HG03571 (cell line): Measurements from ENCODE around the gene KIAA0930.

Experiments
- ATAC-seq: cut with Tn5 transposase; IDR thresholded peaks from one replicate; pipeline ENCODE4 v1.9.1; 2021; ENCODE audit not compliant: unreplicated experiment

Gene KIAA0930

DNA sequence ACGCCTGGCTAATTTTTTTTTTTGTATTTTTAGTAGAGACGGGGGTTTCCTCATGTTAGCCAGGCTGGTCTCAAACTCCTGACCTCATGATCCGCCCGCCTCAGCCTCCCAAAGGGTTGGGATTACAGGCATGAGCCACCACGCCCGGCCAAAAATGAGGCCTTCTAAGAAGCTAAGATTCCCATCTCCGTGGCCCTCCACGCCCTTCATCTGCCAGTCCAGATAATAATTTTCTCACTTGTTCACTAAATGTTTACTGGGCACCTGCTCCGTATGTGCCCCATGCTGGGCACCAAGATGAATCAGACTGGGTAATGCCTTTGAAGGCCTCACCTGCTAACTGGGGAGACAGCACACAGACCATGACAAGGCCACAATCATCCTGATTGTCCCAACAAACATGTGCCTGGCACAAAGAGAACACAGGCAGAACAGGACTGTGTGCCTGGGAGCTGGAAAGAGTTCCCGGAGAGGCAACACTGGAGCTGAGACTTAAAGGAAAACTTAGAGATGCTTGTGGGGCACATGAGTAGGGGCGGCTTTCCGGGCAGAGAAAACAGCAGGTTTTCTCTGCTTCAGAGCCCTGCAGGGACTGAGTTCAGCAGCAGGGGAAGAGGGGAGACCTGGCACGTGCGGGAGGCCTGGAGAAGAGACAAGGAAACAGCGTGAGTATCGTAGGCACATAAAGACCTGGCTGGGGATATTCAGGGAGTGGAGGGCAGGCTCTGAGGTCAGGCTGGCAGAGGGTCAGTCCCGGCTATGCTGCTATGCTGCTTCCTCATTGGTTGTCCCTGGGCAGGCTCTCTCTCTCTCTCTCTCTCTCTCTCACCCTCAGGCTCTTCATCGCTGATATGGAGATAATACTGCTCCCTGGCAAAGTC, 2.4 kb downstream of the KIAA0930 start:
- no peak for ATAC-seq

DNA sequence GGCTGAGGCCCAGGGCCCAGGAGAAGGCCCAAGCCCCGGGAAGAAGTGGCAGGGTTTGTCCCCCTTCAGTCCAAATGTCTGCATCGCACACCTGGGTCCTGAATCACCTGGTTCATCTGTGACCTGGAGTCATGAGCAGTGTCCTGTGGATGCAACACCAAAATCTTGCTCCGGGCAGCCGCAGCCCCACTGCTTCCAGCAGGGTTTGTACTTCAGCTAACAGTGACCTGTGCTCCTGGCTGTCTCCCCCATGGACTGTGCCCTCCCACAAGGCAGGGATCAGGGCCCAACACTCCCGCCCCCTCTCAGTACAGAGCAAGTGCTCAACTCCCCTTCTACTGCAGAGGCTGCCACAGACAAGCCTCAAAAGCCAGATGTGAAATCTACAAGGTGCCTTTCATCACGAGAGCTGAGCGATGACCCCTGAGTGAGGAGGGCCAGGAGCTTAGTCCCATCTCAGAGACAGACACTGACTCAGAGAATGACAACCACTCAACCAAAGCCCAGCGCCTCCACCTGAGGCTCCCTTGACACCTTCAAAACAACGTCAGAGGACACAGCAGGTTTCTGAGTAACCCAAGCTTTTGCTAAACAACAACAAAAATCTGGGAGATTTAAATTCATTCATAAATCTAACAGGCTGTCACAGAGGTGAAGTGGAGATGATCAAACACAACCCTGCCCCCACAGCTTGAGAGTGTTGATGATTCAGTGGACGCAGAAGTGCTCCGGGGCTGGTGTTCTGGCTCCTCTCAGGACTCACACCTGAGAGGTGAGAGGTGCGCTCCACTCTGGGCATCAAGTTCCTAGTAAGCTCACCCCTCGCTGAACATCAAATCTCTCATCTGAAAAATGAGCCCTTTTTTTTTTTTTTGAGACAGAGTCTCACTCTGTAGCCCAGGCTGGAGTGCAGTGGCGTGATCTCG, 3.4 kb downstream of the KIAA0930 start:
- no peak for ATAC-seq

DNA sequence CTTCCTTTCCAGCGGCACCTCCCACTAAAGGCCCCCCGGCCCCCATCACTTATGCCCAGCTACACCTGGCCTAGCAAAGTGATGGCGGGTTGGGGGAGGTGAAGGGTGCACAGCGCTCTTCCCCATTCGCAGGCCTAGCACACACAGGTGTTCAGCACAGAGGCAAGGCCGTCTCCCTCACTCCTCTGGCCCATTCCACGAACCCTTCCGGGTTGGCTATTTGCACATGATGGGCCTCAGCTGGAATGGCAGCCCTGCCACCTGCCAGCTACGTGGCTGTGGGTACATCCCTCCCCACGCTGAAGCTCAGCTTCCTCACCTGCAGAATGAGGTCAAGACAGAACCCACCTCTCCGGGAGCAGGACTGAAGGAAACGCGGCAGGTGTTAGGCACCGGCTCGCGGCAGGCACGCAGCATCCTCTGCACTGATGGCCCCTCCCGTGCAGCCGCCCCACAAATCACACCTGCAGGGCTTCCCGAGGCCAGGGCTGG, 4.8 kb downstream of the KIAA0930 start:
- ATAC-seq, result peak; percentile 19

DNA sequence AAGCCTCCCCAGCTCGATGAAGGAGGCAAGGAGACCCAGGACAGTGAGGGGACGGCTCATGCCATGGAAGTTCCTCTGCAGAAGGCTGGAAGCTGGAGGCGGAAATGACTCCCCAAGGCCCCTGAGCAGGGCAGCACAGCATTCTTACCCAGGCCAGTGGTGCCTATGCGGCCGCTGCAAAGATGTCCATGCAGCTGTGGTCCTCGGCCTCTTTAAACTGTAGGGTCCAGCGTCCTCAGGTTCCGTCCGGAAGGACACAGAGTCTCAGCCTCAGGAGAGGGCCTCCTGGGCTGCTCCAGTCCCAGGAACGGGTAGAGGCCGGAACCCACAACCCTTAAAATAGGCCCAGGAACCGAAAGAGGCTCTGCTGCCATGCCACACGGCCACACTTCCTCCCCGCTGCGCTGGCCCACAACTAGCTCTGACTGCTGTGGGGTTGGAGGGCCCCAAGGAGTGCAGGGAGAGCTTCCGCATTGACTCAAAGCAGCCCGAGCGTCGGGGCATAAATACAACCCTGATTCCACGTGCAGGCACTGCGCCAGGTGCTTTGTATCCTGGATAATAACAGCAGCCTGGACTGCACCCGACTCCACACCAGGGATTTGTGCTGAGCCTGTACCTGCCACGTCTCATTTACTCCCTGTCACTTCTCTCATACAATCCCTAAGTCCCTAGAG, 5.5 kb downstream of the KIAA0930 start:
- peak; percentile 70 for ATAC-seq

DNA sequence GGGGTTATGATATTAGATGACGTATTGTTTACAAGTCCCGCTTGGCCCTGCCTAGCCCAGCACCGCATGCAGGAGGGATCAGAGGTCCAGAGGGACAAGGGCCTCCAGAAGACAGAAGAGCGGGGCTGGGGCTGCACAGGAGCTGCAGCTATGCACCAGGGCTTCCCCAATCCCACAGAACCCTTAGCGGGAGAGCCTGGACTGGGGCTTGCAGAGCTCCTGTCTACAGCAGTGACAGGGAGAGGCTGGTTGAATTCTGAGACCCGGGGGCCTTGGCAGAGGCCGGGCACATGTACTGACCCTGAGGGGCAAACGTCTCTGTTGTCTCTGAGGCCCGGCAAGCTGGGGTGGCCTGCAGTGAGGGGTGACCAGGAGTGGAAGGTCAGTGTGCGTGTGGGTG, 6.9 kb downstream of the KIAA0930 start:
- ATAC-seq, result no peak

DNA sequence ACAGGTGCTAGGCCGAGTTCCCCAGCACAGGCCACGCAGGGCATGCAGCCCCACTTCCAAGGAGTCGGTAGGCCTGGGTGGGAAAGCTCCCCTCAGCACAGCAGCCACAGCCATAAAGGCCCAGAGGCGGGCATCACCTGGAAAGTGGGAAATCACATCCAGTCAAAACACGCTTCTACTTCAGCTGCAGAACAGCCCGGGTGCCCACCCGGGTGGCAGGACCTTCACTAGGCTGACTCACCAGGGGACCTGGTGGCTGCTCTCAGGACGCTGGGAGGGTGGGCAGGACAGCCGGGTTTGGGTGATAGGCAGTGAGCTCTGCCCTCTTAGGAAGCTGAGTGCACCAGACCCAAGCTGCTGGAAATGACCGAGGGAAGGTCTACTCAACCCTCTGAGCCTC, 7.3 kb downstream of the KIAA0930 start:
- ATAC-seq, result no peak

DNA sequence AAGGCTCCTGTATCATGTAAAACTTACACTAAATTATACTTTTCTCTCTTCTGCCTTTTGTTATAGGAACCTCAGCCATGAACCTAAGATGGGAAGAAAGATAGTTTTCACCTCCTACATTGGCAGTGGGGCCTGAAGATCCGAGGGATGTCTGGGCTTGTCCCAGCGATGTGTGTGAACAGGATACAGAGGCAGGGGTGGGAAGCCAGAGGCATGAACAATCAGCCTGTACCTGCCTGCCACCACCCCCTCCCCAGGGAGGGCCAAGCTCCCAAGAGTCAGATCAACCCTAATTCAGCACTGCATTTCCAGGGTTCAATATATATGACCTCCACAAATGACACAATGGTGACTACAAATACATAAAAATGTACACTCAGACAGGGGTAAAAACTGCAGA, 9.4 kb downstream of the KIAA0930 start:
- no peak for ATAC-seq

DNA sequence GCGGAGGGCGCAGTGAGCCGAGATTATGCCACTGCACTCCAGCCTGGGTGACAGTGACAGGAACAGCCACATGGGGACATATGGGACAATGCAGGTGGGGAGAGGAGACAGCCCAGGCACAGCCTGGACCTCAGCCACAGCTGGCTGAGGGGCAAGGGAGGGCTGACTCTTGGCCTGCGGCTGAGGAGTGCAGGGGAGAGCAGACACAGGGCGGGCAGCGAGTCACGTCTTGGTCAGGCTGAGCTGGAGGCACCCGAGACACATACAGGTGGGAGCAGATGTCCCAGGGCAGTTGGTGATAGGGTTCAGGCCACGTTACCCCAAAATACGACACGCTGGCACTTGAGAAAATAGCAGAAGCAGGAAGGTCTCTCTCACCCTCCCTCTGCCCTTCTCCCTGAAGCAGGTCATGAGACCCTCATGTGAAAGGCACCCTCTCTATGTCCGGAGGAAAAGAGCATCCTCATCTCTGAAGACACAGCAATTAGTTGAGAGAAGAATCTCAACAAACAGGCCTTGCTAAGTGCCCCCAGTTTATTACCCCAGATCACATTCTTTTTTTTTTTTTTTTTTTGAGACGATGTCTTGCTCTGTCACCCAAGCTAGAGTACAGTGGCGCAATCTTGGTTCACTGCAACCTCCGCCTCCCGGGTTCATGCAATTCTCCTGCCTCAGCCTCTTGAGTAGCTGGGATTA, 10.5 kb downstream of the KIAA0930 start:
- no peak for ATAC-seq

DNA sequence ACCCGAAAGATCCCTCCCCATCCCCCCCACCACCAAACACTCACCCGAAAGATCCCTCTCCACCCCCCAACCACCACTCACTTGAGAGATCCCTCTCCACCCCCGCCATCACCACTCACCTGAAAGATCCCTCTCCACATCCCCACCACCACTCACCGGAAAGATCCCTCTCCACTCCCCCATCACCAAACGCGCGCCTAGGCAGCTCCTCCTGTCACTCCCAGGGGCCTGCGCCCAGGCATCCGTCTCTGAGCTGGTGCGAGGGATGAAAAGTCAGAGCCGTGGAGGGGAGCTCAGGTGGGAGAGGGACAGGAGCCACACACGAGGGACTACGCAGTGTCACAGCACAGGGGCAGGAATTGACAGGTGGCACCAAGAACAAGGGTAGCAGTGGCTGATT, 11.5 kb downstream of the KIAA0930 start:
- ATAC-seq, result no peak

DNA sequence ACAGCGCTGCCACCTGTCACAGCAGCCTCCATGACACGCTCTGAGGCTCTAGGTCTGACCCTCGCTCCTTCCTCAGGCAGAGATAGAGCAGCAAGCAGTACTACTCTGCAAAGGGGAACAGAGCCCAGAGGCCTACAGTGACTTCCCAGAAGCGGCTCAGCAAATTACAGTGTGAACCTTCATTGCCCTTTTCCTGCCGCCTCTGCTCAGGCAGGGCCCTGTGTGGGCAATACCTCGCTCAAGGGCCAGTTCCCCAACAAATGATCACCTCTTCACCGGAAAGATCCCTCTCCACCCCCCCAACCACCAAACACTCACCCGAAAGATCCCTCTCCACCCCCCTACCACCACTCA, 12.3 kb downstream of the KIAA0930 start:
- no peak for ATAC-seq

DNA sequence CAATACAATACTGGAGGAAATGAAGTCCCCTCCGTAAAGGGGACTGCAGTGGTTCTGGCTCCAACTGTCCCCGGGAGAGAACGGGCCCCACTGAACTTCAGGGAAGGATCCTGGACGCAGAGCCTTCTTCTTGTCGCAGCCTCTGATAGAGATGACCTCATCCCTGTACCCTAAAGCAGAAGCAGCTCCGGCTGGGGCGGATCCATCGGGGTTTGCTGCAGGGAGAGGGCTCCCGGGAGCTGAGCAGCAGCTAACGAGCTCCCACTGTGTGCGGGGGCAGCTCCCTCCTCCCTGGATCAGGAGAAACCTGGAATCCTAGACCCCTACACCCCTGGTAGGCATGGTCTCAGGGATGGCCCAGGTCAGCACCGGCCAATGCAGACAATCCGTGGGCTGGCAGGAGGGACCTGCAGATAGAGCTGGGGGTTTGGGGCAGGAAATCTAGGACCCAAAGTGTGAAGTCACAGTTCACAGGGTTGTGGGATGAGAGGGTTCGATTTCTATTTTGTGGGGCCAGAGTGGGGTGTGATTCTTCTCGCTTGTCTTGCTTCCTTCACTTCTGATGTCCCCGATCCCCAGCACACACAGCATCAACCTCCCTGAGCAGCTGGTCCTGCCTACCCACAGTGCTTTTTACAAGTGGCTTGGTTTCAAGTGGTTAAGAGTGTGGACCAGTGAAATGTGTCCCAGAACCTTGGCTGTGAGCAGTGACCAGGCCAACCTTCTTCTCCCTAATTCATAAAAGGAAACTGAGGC, 12.9 kb downstream of the KIAA0930 start:
- ATAC-seq, result no peak

DNA sequence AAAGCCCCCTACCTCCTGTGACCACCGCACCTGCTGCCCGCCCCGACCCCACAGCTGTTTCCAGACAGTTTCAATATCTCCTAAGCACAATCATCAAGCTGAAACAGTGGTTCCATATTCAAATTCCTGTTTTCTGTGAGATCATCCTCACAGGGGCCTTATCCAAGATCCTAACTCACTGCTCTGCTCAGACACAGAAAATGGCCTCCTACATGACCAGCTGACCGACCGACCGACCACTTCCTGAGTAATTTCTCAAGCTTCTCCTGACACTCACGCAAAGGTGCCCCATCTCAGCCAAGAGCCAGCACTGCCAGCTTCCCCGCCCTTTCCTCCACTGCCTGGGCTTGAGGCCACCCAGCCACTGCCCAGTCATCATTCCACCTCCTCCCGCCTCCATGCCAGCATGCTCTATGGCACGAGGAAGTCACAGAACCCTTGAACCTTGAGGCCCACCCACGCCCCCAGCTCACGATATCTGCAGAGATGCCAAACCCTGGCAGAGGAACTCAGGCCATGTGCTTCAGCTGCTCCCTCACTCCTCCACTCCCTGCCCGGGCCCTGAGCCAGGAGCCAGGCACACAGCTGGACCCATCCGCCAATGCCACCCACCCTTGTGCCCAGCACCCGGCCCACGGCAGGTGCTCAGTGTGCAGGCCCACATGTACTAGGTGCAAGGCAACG, 14.0 kb downstream of the KIAA0930 start:
- no peak for ATAC-seq

DNA sequence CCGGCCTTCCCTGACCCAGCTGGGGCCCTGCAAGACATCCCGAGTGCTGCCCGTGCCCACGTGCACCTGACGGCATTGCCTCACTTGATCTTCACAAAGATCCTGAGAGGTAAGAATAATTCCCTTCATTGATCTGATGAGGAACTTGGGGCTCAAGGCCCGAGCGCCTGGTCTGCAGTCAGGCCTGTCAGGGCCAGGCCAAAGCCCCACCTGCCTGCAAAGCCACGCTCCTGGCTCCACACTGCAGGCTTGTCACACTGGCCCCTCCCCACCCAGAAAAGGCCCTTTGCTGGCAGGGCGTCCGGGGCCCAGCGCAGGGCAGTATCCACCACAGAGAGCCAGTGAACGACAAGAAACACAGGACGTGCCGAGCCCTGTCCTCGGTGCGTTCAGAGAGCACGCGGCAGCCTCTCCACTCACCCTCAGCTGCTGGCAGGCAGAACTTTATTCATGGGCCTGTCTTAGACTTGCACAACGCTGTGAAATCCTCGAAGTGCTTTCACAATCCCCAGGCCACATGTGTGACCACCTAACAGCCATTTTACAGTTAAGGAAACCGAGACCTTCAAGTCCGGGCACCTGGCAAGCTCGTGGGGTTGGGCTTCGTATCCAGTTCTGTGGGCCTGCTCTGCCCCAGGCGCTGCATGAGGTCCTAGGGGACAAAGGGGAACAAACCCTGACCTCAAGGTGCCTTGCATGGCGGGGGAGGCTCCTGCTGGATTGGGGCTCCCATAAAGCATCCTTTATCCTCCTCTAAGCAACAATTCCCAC, 14.8 kb downstream of the KIAA0930 start:
- no peak for ATAC-seq

DNA sequence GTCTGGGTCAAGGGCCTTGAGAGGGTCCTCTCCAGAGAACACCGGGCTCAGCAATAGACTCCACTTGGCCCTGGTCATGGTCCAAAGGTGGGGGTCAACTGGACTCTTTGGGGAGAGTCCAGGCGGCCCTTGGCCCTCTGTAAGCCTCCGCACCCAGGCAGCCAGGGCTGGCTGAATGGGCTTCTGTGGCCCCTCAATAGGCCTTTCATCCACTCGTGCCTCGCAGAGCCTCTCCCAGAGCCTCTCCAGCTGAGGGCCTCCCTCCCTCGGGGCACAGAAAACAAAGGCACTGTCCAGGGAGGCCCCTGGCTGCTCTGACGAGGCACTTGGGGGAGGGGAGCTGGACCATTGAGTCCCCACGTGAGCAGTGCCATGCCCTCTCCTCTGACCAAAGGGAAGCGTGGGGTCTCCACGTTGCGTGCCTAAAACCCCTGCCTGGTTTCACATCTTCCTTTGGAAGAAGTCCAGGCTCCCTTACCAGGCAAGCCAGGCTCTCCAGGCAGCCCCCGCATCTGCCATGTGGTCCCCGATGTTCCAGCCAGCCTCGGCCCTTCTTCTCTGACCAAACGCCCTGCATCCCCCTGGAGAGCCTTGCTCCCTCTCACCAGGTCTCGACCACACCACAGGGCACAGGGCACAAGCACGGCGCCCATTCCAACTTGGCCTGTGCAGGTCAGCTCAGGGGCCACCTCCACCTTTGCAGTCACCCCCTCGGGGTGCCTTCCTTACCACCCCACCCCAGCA, 15.5 kb downstream of the KIAA0930 start:
- no peak for ATAC-seq

DNA sequence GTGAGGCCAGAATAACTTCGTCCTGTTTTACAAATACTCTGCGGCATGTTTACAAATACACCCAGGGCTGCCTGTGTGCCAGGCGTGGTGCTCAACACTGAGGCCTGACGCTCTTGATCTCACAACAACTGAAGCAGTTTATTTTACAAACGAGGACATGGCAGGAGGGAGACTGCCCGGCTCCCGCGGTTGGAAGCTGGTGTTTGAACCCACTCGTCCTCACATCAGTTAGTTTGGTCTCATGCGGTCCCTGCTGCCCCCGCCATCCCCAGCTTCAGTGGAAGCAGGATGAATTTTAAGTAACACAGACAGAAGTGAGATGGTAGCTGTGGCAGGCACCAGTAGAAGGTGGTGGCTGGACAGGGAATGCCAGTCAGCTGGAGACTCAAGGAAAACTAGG, 16.4 kb downstream of the KIAA0930 start:
- ATAC-seq, result no peak

DNA sequence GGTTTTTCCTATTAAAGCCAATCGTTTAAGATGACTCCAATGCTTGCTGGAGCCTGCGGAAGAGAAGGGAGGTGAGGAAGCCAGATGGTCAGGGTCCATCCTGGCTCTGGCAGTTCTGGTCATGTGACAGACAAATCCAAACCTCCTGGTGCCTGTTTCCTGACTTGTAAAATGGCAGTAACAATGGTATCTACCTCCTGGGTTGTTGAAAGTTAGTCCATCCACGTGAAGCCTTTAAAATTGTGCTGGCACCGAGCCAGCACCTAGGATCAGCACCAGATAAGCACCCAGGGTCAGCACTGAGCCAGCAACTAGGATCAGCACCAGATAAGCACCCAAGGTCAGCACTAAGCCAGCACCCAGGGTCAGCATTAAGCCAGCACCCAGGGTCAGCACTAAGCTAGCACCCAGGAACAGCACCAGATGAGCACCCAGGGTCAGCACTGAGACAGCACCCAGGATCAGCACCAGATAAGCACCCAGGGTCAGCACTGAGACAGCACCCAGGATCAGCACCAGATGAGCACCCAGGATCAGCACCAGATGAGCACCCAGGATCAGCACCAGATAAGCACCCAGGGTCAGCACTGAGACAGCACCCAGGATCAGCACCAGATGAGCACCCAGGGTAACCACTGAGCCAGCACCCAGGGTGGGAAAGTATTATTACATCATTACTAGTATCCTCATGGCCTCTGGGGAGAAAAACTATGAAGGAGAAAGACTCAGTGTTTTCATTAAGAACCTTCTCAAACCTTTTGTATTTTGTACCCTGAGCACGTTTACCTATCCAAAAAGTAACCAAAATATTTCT, 17.2 kb downstream of the KIAA0930 start:
- ATAC-seq, result no peak

DNA sequence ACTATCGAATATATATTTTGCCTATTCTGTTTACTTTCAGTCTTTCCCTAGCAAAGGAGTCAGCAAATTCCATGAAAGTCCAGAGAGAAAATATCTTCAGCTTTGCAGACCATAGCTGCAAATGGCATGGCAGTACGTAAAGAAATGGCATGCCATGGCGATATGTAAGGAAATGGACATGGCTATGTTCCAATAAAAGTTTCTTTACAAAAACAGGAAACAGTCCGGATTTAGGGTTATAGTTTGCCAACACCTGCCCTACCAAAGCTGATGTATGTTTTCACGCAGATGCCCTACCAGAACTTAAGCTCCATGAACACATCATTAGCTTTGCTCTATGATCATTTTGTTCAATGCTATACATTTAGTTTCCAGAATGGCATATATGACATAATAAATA, 19.5 kb downstream of the KIAA0930 start:
- ATAC-seq, result no peak
